HepG2 (cell line): ENCODE measurements around the gene LENEP. TPM values are rescaled to one million over a fixed set of nuclear protein-coding genes. Genes with fewer than 3 reads are reported as not detected.

ENCODE experiments used
- CCDC6 ChIP-seq: sonication (generic); formaldehyde crosslinking; IDR thresholded peaks from 2 replicates; pipeline ENCODE4 v1.8.1; 2022; ENCODE audit warnings: mild to moderate bottlenecking, missing genetic modification reagents, moderate library complexity
- HOXA7 ChIP-seq: sonication (generic); formaldehyde crosslinking; IDR thresholded peaks from 2 replicates; pipeline ENCODE4 v1.8.1; 2022; ENCODE audit warnings: mild to moderate bottlenecking, missing genetic modification reagents, moderate library complexity
- MEIS2 ChIP-seq: sonication (generic); formaldehyde crosslinking; IDR thresholded peaks from 2 replicates; pipeline ENCODE4 v1.9.0; 2021; ENCODE audit warnings: mild to moderate bottlenecking, missing genetic modification reagents
- NR2F1 ChIP-seq, 2 experiments: fragments of 450-650 bp in 1 of 2; formaldehyde crosslinking in 1 of 2; IDR thresholded peaks; 2 replicates each; pipeline versions ENCODE4 v1.5.0 to v1.6.1; 2016 to 2020; ENCODE audit warnings: mild to moderate bottlenecking in 1 of 2, missing compliant biosample characterization in 1 of 2, missing genetic modification reagents in 1 of 2, moderate library complexity in 1 of 2
- PHB2 ChIP-seq: fragments of 450-650 bp; IDR thresholded peaks from 2 replicates; pipeline ENCODE4 v1.6.1; 2018; ENCODE audit not compliant: partially characterized antibody
- POLR2AphosphoS2 ChIP-seq: IDR thresholded peaks from 2 replicates; pipeline ENCODE4 v1.6.1; 2011; ENCODE audit warnings: low read depth, low read length, improper control_type of control experiment
- RBFOX2 ChIP-seq: fragments of 200-400 bp; formaldehyde crosslinking; IDR thresholded peaks from 2 replicates; pipeline ENCODE4 v1.6.1; 2017; ENCODE audit warnings: low read depth, mild to moderate bottlenecking, low read length
- SMYD3 ChIP-seq: sonication (generic); formaldehyde crosslinking; IDR thresholded peaks from 2 replicates; pipeline ENCODE4 v1.8.1; 2023; ENCODE audit warnings: mild to moderate bottlenecking, missing genetic modification reagents
- ZNF292 ChIP-seq: sonication (generic); formaldehyde crosslinking; IDR thresholded peaks from 2 replicates; pipeline ENCODE4 v1.8.1; 2022; ENCODE audit warnings: mild to moderate bottlenecking, low read depth, missing genetic modification reagents, borderline replicate concordance
- ZNF724P ChIP-seq: sonication (generic); formaldehyde crosslinking; IDR thresholded peaks from 2 replicates; pipeline ENCODE4 v1.8.0; 2022; ENCODE audit warnings: missing genetic modification reagents, borderline replicate concordance
- ZNF773 ChIP-seq: sonication (generic); formaldehyde crosslinking; IDR thresholded peaks from 2 replicates; pipeline ENCODE4 v1.4.0; 2020; ENCODE audit warnings: missing genetic modification reagents, borderline replicate concordance
- polyA plus RNA-seq, 8 experiments: library from polyadenylated mRNA; depleted of rRNA in 3 of 8; stranded (reverse) in 7 of 8; unstranded in 1 of 8; fragments of >200 nt; fragmentation: Illumina TruSeq in 4 of 8; extraction: Trizol in 4 of 8; gene quantifications; 2 replicates each; pipeline versions ENCODE4 v1.2.1 to v1.2.3, GENCODE V29; 2011 to 2016; ENCODE audit warnings: low read depth in 4 of 8, missing spikeins in 1 of 8, mixed read lengths in 1 of 8; ENCODE audit not compliant: insufficient read depth in 1 of 8
- total RNA-seq, 5 experiments: library from RNA; depleted of rRNA; stranded (reverse); fragments of >200 nt; fragmentation: Illumina TruSeq; extraction: Trizol; gene quantifications; 2 replicates each; pipeline ENCODE4 v1.2.3, GENCODE V29; 2016; ENCODE audit warnings: low read depth in 1 of 5
- TF ChIP-seq, protein P1 (sequence below): sonication (generic); formaldehyde crosslinking; IDR thresholded peaks from 2 replicates; pipeline ENCODE4 v1.4.0; 2020; ENCODE audit warnings: missing genetic modification reagents, mild to moderate bottlenecking, borderline replicate concordance
- TF ChIP-seq, protein P2 (sequence below): sonication (generic); formaldehyde crosslinking; IDR thresholded peaks from 2 replicates; pipeline ENCODE4 v1.4.0; 2020; ENCODE audit warnings: mild to moderate bottlenecking, missing genetic modification reagents
- TF ChIP-seq, protein P3 (sequence below): sonication (generic); formaldehyde crosslinking; IDR thresholded peaks from 2 replicates; pipeline ENCODE4 v1.5.1; 2020; ENCODE audit warnings: missing genetic modification reagents, mild to moderate bottlenecking, borderline replicate concordance
- TF ChIP-seq, protein P4 (sequence below): sonication (generic); formaldehyde crosslinking; IDR thresholded peaks from 2 replicates; pipeline ENCODE4 v1.5.1; 2020; ENCODE audit warnings: missing genetic modification reagents, mild to moderate bottlenecking, borderline replicate concordance

The LENEP gene
- total and polyA plus RNA-seq, 2 of the 13 experiments (the other 11 are each of a cell fraction or from before 2014, with no cell fraction given): 0.29 TPM; not detected in 1

DNA sequence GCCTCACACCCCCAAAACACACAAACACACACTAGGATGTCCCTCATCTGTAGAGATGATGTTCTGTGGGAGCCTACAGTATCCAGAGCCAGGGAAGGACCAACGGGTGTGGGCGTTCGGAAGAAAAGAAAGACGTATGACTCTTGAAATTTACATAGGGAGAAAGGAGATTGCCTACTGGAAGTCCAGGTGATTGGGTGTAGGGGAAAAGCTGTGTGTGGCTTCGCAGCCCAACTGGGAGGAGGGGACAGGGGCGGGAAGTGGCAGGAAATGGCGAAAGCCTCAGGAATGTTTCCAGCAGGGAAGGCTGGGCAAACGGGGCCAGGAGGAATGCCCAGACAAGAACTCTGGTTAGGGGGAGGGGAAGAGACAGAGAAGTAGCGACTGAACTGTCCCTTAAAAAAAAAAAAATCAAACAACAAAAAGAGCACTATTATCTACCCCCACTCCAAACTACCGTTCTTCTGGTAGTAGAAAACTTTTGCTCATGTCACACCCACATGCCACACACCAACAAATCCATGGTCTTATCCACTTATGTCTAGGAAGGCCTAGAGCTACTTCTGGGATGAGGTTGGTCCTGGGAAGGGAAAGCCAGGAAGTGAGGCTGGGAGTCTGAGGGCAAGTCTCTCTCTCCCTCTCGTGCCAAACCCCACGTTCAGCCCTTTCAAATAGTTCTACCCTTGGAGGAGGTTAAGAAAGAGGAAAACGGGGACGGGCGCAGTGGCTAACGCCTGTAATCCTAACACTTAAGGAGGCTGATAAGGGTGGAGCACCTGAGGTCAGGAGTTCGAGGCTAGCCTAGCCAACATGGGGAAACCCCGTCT is 20.7 kb upstream of the LENEP start (continued):
- TF ChIP-seq ZNF724P (CRISPR knock-in tag) (no peak), MEIS2 (no peak), ZNF292 (no peak), CCDC6 (no peak), ZNF773 (CRISPR knock-in tag) (0 out of 2 replicates have a peak, but pooled peaks have one; percentile 39), RBFOX2 (peak; percentile 47; the same call in 1 of the 2 replicates), POLR2AphosphoS2 (no peak), HOXA7 (CRISPR knock-in tag) (no peak), NR2F1 (CRISPR knock-in tag; IDR thresholded peaks at IDR 0.05) (no peak), PHB2 (no peak), SMYD3 (peak; percentile 62; the same call in 1 of the 2 replicates)
- TF ChIP-seq, protein P1, sequence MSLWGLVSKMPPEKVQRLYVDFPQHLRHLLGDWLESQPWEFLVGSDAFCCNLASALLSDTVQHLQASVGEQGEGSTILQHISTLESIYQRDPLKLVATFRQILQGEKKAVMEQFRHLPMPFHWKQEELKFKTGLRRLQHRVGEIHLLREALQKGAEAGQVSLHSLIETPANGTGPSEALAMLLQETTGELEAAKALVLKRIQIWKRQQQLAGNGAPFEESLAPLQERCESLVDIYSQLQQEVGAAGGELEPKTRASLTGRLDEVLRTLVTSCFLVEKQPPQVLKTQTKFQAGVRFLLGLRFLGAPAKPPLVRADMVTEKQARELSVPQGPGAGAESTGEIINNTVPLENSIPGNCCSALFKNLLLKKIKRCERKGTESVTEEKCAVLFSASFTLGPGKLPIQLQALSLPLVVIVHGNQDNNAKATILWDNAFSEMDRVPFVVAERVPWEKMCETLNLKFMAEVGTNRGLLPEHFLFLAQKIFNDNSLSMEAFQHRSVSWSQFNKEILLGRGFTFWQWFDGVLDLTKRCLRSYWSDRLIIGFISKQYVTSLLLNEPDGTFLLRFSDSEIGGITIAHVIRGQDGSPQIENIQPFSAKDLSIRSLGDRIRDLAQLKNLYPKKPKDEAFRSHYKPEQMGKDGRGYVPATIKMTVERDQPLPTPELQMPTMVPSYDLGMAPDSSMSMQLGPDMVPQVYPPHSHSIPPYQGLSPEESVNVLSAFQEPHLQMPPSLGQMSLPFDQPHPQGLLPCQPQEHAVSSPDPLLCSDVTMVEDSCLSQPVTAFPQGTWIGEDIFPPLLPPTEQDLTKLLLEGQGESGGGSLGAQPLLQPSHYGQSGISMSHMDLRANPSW: no peak; the same call in 1 of the 2 replicates
- TF ChIP-seq, protein P2, sequence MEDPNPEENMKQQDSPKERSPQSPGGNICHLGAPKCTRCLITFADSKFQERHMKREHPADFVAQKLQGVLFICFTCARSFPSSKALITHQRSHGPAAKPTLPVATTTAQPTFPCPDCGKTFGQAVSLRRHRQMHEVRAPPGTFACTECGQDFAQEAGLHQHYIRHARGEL: no peak
- TF ChIP-seq, protein P3, sequence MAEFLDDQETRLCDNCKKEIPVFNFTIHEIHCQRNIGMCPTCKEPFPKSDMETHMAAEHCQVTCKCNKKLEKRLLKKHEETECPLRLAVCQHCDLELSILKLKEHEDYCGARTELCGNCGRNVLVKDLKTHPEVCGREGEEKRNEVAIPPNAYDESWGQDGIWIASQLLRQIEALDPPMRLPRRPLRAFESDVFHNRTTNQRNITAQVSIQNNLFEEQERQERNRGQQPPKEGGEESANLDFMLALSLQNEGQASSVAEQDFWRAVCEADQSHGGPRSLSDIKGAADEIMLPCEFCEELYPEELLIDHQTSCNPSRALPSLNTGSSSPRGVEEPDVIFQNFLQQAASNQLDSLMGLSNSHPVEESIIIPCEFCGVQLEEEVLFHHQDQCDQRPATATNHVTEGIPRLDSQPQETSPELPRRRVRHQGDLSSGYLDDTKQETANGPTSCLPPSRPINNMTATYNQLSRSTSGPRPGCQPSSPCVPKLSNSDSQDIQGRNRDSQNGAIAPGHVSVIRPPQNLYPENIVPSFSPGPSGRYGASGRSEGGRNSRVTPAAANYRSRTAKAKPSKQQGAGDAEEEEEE: no peak
- TF ChIP-seq, protein P4, sequence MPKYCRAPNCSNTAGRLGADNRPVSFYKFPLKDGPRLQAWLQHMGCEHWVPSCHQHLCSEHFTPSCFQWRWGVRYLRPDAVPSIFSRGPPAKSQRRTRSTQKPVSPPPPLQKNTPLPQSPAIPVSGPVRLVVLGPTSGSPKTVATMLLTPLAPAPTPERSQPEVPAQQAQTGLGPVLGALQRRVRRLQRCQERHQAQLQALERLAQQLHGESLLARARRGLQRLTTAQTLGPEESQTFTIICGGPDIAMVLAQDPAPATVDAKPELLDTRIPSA (CRISPR knock-in tag): no peak
